GM19467 (cell line): ENCODE measurements around the gene KANSL1.

Experiments used
- ATAC-seq: cut with Tn5 transposase; IDR thresholded peaks from one replicate; pipeline ENCODE4 v1.9.1; 2021; ENCODE audit warnings: mild to moderate bottlenecking, moderate library complexity; ENCODE audit not compliant: unreplicated experiment

Gene KANSL1

DNA sequence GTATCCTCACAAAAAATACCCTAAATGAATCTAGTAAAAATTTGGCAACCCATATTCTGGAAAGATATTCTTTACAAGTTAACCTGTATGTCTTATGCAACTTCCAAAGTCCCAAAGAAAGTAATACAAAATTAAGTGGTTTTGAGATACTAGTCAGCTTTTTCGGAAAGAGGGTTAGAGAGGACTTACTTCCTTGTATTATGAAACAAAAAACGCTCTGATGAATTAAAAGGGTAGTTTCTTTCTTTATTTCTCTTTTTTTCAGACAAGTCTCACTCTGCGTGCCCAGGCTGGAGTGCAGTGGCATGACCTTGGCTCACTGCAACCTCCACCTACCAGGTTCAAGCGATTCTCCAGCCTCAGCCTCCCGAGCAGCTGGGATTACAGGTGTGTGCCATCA, 51.6 kb downstream of the KANSL1 start:
- ATAC-seq = no peak

- no peak for ATAC-seq
These were observed 52.5 kb downstream of the KANSL1 start for GRCh38 chr17:46140645-46141197.

- ATAC-seq = no peak
These were observed 53.6 kb downstream of the KANSL1 start for GRCh38 chr17:46139432-46140210.

- no peak for ATAC-seq
These were observed 54.8 kb downstream of the KANSL1 start for GRCh38 chr17:46138473-46138872.

DNA sequence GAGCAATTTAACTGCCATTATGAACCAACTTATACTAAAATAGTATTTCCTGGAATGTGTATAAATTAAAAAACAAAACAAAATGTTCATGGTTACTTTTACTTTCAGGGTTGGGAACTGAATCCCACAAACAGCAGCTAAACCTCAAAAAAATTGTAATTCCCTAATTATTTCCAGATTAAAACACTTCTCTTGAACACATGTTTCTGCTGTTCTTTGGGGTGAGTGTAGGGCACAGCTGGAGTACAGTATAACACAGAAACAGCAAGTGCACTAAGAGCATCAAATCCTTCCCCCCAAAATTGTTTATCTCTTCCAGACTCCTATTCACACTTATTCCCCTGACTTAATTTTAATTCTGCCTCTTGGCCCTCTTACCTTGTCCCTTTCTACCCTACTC, 56.4 kb downstream of the KANSL1 start:
- ATAC-seq = no peak

- no peak for ATAC-seq
These were observed 57.2 kb downstream of the KANSL1 start for GRCh38 chr17:46135879-46136563.

DNA sequence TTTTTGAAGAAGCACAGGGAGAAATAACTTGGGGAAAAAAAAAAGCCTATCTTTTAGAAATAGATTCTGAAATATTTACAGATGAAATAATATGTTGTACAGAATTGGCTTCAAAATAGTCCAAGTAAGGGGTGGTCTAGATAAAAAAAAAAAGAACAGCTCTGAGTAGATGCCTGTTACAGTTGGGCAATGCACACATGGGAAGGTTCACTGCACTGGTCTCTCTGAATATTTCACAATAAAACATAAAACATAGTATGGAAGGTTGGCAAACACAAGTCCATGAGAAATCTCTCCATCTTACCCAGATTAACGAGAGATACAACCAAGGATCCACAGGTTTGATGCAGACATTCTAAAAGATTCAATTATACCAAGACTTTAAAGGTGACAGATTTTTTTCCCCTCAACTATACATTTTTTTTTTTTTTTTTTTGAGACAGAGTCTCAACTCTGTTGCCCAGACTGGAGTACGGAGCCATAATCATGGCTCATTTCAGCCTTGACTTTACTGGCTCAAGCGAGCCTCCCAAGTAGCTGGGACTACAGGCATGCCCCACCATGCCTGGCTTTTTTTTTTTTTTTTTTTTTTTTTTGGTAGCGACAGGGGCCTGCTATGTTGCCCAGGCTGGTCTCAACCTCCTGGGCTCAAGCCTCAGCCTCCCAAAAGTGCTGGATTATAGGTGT, 58.0 kb downstream of the KANSL1 start:
- ATAC-seq = no peak

GRCh38 chr17:46129302-46129701, 63.9 kb downstream of the KANSL1 start:
- ATAC-seq = no peak

DNA sequence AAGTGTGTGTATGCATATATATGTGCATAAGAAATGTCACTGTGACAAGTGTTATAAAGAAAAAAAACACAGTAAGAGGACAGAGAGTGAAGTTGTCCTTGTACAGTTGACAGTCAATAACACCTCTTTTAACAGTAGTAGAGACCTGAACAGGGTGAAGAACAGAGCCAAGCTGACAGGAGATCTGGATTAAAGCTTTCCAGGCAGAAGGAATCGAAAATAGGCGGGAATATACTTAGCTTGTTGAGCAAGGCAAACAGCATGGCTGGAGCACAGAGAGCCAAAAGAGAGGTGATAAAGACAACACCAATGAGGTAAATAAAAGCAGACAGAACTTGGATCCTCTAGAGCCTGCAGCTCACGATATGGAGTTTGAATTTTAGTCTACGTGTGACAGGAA, 64.8 kb downstream of the KANSL1 start:
- no peak for ATAC-seq

- no peak for ATAC-seq
These were observed 65.7 kb downstream of the KANSL1 start for GRCh38 chr17:46127524-46127923.

GRCh38 chr17:46126840-46127239, 66.4 kb downstream of the KANSL1 start:
- no peak for ATAC-seq

DNA sequence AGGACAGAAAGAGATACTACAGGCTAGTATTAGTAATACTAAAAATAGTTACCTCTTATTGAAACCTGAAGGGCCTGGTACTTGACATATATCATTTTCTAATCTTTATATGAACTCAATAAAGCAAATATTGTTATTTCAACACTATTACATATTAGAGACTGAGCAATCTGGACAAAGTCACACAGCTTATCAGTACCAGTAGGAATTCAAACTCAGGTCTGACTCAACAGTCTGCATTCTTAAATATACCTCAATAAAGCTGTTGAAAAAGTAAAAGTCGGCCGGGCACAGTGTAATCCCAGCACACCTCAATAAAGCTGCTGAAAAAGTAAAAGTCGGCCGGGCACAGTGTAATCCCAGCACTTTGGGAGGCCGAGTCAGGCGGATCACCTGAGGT, 67.4 kb downstream of the KANSL1 start:
- no peak for ATAC-seq

- no peak for ATAC-seq
These were observed 68.3 kb downstream of the KANSL1 start for GRCh38 chr17:46124695-46125592.

DNA sequence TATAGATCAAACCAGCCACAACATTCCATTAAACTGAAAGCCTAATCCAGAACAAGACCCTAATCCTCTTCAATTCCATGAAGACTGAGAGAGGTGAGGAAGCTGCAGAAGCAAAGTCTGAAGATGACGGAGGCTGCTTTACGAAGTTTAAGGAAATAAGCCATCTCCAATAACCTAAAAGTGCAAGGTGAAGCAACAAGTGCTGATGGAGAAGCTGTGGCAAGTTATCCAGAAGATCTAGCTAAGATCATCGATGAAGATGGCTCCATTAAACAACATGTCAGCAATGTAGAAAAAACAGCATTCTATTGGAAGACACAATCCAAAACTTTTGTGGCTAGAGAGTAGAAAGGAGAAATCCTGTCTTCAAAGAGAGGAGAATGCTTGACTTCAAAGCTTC, 69.6 kb downstream of the KANSL1 start:
- no peak for ATAC-seq

DNA sequence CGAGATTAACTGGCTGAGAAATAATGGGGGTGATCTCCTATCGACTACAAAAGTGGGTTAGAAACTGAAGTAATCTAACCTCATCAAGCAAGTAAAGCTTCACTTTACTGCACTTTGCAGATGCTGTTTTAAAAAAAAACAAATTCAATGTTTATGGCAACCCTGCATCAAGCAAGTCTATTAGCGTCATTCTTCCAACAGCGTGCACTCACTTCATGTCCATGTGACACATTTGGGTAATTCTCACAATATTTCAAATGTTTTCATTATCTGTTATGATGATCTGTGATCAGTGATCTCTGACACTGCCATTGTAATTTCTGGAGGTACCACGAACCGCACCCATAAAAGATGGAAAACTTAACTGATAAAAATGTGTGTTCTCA, 70.8 kb downstream of the KANSL1 start:
- no peak for ATAC-seq

DNA sequence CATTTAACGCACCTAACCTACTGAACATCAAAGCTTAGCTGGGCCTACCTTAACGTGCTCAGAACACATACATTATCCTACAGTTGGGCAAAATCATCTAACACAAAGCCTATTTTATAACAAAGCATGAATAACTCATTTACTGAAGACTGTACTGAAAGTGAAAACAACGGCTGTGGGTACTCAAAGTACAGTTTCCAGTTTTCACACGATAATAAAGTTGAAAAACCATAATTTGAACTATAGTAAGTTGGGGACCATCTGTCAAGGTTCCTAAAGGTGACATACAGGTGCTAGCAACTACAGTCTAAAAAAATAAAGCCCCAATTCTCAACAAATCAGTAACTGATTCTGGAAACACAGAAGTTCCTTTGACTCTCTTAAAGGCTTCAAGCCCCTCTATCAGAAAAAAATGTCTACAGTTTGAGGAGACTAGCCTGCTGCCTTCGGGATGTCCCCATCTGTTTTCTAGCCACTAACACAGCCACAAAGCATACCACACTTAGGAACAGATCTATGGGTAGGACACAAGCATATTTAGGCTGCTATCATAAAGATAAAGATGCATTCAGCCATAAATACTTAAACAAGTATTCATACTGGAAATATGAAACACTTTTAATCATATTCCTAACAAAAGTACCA, 71.3 kb downstream of the KANSL1 start:
- ATAC-seq = no peak

GRCh38 chr17:46121165-46121764, 72.0 kb downstream of the KANSL1 start:
- ATAC-seq = no peak

- ATAC-seq = no peak
These were observed 72.7 kb downstream of the KANSL1 start for GRCh38 chr17:46120537-46120936.

- no peak for ATAC-seq
These were observed 73.2 kb downstream of the KANSL1 start for GRCh38 chr17:46120078-46120477.

DNA sequence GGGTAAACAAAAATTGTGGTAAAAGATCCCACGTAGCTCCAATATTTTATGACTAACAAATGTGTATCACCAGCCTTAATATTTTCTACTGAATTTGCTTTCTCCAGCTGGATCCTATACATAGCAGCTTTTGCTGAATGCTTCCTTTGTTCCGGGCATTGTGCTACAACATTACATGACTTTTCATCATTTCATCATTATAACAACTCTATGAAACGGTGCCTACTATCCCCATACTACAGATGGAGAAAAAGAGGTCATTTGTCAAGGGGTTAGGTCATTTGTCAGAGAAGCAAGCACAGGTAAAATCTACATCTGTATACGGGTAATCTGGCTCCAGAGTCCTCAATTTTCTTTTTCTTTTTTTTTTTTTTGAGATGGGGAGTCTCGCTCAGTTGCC, 74.3 kb downstream of the KANSL1 start:
- ATAC-seq = no peak
